GM21367 (cell line): ENCODE results near the gene PLPP3.

ENCODE experiments used
- ATAC-seq: cut with Tn5 transposase; IDR thresholded peaks from one replicate; pipeline ENCODE4 v1.9.1; 2021; ENCODE audit not compliant: unreplicated experiment

Gene PLPP3

DNA sequence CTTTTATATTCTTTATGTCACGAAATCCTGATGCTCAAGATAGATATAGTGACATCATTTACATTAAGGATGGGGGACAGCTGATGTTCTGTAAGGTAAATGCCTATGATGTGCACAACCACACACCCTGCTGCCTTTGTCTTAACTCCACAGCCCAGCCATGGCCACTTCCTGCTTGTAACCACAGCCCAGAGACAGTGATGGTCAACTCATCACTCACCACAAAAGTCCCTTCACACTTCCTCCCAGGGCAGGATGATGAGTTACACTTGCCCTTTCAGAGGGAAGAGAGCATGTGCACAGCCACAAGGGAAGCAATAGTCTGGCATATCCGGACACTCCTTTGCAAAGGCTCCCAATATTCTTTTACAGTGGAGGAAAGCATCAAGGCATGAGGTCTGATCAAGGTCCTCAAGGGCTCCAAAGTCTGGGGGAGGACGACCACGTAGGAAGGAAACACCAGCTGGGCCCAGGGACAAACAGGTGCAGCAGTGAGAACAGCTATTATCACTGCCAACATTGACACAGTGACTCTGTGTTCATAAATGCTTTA lies 53.8 kb downstream of the PLPP3 start:
- ATAC-seq = peak; percentile 77

DNA sequence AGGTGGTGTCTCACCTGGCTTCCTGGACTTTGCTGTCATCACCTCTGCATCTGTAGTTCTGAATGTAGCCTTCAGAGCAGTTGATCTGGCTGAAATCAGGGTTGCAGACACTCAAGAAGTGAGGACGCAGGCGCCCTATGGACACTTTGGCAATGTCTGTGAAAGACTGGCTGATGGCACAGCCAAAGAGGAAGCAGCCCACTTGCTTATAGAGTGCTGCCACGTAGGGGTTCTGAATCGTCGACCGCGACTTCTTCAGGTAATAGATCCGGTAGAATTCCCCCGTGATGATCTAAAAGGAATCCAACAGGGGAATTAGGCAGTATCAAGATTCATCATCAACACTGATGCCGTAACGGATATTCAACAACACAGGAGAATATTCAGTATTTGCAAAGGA lies 55.1 kb downstream of the PLPP3 start:
- ATAC-seq = no peak

DNA sequence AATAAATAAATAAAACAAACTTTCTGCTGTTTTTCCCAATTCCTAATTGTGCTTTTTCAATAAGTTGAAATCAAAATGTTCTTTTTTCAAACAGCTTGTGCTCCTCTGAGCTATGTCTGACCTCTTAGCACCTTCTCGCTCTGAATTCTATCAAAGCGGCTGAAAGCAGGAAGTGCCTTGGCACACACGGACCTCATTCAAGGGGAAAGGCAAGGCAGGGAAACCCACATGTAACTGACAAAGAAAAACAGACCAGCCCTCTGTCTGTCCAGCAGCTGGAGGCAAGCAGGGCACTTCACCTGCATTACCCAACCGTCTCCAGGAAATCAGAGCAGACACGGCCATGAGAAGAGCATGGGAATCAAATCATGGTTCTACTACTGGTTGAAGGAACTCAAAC lies 56.7 kb downstream of the PLPP3 start:
- ATAC-seq = no peak

DNA sequence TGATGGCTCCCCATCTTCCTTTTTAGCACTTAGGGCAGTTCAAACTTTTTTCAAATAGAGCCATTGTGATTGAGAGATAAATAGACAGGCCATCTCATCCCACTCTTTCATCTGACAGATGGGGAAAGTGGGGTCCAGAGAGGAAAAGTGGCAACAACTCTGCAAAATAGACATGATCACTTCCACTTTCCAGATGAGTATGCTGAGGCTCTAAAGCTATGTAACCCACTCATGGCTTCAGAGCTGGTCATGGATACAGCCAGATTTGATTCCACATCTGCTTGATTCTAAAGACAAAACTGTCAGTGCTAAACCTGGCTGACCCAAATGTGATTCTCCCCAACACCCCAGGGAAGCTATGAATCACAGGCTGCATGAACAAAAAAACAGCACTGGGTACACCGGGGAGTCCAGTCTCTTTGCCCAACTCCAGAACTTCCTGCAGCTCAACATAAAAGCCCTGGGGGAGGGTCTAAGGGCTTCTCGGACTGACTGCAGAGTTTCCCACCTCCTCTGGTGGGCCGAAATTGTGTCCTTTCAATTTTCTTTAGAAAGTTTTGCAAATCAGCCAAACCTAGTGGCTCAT lies 59.3 kb downstream of the PLPP3 start:
- ATAC-seq = no peak

DNA sequence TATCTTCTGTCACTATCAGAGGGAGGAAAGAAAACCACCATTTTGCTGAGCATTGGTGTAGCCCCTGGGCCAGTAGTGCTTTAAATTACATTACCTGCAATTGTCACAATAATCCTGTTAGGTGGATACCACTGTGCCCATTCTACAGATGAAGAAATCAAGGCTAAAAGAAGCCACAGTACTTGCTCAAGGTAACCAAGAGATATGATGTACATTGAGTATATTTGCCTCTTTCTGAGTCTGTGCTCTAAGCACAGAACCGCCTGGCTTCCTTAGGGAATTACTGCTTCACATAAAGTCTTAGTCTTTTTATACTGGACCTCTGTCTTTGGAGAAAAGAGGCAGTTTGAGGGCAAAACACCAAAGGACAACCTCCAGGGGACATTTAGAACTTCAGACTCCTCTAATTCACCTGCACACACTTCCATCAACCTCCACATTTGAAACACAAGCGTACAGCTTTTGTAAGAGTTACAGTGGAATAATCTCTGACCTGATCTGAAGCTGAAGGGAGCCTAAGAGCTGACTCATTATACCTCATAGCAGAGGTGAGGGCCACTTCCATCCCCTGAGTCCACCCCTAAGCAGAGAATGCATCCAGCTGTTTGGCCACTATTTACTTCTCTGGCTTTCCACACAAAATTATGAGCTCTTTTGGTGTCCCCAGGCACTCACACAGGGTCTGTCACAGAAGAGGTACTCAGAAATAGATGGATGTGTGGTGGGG lies 61.8 kb downstream of the PLPP3 start:
- no peak for ATAC-seq

DNA sequence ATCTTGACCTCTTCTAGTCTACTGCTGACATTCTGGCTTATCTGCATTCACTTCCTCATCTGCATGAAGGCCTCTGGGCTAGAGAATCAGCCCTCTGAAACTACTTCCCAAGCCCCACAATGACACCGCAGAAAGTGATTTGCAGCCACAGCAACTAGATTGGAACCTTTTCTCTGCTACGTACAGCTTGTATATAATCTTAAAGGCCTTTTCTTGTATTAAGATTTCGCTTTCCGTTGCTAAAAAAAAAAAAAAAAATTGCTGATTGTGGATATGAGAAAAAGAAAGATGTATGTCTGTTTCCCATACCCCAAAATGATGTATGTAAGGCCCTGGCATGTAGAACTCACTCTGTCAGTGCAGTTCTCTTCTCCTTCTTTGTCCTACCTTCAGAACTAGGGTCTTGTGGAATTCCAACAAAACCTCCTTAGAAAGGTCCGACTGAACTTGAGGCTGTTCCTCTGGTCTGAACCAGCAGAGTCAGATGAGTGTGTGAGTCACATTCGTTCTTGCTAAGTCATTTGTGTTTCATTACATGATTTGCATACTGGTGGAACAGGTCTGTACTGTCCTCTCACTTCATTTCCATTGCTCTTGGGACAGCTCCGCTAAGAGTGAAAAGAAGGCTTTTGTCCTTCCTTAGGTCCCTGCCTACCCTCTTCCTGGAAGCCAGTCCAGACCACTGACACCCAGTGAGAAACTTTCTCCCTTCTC lies 62.7 kb downstream of the PLPP3 start:
- peak; percentile 90 for ATAC-seq

DNA sequence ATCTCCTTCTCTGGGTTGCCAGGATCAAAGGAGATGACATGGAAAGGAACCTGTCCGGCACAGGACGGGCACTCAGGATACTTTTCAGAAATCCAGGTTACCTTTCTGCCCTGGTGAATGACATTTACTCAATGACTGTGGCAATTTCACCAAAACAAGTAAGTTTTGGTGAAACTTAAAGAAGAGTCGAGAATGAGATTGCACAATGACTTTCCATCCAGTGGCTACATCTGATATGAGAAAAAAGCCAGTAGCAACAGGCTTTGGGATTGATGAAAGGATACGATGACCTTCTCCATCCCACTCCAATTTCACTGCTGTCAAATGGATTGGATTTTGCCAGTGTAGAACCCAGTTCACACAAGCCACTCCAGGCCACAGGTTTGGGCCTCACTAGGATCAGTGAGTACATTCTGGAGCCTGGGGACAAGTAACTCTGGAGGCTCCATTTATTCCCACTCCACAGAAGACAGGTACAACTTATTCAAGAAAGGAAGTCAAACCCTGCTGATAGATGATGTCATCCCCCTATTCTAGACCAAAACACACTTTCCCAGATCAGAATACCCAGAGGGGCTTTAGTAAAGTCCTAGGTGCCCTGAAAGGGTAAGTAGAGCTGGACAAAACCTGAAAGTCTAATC lies 63.3 kb downstream of the PLPP3 start:
- no peak for ATAC-seq

DNA sequence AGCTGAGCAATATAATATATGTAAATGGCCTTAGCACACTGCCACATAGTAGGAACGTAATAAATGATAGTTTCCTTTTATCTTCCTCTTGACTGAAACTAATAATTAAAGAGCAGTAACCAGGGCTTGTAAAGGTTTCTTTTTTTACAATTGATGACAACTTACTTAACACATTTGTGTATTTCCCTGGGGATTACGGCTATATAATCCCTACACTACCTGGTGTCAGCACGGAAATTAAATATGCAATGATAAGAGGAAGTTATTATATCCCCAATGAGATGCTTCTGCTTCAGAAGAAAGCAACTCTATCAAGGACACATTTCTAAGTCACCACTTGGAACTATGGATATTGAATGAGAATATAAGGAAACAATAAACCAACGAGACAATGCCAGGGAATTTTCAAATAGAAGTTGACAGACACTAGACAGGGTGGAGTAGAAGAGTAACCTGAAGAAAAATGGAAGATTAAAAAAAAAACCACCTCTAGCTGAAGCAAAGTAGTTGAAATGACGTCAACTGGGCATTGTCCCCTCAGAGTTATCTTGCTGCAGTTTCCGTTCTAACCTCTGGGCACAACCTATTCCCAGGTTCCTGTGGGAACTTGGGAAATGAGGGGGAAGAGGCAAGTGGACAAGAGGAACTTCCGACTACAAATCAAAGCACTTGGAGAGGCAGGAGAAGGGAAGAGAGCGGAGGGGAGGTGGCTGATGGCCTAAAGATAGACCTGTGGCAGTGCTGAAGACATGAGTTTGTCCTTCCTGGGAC lies 66.5 kb downstream of the PLPP3 start:
- ATAC-seq = no peak

DNA sequence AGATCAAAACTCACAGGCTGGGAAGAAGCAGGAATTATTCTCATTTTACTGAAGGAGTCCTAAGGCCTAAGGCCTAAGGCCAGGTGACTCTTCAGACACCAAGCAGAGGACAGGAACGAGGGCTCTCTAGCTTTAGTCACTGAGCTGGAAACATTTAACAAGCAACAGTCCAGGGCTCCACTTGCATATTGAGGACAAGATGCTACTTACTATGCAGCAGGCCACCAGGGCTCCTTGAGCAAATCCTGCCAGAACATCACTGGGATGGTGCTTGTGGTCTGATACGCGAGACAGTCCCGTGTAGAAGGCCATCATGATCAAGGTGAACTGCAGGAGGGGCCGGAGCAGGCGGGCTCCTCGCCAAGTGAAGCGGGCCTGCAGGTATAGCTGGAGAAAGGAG lies 67.6 kb downstream of the PLPP3 start:
- ATAC-seq = no peak

DNA sequence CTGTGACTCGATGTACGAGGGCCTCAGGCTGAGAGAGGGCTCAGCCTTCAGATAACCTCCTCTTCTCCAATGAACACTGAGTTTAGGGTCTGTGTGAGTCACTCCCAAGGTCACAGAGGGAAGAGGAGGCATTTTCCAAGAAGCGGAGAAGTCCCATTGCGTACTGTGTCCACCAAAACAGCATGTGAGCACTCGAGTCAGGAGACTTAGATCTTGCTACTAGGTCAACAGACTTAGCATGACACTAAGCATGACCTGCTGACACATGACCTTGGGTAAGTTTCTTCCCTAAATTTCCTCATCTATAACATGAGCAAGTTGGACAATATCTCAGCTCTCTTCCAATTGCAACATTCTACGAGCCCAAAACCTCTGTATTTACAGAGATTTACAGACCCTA lies 68.0 kb downstream of the PLPP3 start:
- no peak for ATAC-seq

DNA sequence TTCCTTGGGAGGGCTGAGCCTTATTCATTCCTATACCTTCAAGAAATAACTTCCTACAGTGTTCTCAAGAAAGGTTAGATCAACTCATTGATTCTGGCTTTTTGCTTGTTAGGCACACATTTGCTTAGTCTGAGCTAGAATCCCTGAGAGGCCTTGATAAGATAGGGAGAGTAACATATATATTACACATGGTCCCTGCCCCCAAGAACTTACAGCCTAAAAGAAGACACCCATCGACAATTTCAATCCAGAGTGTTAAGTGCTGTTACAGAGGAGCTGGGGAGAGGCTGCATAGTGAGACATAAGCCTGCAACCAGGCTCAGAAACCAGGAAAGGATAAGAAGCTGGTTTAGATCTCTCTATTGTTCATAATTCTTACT lies 68.7 kb downstream of the PLPP3 start:
- ATAC-seq = no peak

DNA sequence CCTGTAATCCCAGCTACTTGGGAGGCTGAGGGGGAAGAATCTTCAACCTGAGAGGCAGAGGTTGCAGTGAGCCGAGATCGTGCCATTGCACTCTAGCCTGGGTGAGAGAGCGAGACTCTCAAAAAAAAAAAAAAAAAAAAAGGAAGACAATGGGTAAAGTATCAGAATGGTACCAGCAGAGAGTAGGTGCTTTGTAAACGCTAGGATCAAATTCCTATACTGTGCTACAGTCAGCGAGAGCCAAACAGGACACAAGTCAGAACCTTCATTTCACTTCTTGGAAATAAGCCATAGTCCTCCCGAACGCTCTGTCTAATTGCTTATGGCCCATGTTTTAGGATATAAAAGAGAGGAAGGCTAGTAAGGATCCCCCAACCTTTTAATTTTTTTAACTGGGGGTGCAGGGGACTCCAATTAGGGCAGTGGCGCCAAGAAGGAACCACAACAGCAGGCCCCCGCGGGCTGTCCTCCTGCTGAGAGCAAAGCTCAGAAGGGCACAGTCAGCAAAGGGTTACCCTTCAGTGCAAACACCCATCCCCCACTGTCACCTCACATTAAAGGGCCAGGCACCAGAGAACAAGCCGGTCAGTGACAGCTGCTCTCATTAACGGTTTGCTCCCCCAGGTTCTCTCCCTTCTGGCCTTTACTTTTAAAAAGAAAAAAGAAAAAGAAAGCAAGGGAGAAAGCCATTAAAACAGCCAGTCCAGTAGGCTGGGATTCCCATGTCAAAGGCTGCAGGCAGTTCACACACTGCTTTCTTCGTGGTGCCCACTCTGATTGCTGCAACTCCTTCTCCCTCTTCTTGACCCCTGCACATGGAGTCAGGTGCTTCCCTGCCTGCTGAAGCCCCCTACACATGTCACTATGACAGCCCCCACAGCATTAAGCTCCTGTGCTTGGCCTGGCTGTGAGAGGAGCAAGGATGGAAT lies 69.4 kb downstream of the PLPP3 start:
- no peak for ATAC-seq

DNA sequence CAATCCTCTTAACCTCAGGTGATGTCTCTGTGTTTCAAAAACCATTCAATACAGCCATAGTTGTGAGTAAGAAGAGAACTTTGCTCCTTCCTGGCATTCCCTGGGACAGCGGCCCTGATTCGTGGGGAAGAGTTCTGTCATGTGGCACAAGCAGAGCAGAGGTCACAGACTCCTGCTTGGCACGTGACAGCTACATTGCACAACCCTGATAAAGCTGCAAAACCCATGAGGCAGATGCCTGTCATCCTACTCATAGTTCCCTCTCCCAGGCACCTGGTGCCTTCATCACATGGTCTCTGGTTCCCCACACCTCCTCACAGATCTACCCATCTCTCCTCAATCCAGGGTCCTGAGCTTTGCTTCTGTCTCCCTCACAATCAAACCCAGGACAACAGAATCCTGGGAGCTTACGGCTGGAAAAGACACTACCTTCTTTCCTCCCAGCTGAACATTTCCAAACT lies 70.8 kb downstream of the PLPP3 start:
- ATAC-seq = no peak

DNA sequence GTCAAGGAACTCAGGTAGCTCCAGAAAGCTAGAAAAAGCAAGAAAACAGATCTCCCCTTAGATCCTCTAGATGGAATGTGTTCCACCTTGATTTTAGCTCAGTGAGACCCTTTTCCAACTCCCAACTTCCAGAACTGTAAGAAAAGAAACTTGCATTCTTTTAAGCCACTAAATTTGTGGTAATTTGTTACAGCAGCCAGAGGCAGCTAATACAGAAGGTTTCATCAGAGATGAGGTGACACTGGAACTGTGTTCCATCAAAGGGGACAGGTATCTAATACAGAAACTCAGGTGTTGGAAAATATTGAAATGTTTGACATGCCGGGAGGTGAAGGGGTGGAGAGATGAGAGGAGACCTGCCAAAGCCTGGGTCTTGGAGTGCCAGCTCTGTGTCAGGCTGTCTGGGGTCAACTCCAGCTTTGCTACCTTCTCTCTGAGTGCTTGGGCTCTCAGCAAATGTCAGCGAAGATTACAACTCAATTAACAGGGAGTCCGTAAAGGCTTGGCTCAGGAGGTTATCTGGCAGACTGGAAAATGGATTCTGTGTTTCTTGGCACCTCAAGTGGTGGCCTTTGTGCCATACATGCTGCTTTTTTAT lies 71.3 kb downstream of the PLPP3 start:
- no peak for ATAC-seq

DNA sequence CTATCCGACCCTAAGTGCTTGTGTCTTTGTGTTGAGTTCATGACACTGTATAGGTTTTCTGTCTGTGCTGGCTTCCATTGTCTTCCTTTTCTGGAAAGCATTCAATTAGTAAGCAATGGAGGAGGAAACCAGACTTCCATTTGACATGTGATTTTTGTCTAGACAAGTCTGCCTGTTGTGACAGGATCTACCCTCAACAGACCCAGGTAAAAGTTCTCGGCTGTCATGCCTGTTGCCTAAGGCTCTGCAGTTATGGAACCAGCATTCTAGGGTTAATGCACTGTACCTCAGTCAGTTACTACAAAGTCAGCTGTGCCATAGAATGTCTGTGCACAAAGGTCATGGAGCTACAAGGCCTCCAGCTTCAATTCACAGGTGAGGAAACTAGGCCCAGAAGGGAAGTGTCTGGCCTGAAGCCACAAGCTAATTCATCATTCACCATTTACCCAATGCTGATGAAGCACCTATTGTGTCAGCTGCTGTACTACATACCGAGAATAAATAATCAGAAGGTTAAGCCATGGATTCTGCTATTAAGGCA lies 72.3 kb downstream of the PLPP3 start:
- no peak for ATAC-seq

DNA sequence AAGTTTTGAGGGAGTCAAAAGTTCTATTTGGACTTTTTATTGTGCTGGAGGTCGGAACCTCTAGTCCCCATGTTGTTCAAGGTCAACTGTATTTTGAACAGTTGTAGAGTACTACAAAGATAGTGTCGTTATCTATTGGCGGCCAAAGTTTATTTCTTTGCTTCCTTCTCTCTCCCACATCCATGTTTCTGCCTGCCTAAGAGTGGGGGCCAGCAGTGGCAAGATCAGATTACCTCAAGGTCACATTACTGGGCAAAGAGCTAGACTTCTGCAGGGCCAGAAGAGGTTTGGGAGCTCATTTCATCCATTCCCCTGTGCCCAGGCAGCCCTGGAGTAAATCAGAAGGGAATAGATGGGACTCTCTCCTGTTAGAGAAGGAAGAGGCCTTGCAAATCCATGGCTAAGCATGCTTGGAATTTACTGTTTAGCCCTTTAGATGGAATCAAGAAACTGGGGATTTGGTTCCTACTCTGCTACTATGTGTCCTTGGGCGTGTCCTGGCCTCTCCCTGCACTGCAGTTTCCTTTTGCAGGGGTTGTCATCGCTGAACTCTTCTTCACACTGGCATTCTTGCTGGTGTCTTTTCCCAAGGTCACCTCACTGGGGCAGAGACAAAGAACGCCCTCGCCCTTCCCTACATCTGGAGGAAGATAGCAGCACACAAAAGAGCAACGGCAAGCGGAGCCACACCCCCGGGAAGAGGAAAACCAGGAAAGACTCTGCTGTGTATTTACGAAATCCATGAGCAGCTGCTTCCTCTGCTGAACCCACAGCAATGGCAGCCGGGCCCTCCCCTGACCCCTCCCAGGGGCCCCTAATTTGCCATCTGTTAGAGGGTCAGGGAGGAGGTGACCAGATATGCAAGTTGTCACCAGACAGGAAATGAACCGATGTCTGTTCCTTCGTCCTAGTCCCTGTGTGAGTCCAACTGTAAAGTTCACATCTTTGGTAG lies 73.3 kb downstream of the PLPP3 start:
- no peak for ATAC-seq

DNA sequence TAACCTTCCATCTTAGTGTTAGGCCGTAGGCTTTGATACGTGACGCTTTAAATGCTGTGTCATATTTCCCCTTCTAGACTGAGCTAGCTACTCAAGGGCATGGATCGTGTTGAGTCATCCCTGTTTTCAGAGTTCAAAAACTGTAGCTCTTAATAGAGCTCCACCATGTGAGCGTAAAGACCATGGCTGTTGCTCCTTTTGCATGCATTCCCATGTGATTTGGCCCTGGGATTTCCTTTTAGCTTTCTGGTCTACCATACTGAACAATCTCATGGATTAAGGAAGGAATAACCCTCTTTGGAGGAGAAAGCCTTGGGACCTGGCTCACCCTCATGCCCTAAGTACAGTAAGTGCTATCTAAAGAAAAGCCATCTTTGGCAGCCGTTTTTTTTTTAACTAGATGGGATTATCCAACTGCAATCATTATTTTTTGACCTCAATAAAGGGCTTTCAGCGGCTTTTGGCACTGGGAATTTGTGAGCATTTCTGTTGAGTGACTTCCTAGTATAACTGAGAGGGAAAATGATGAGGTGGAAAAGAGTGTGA lies 76.6 kb downstream of the PLPP3 start:
- ATAC-seq = no peak

DNA sequence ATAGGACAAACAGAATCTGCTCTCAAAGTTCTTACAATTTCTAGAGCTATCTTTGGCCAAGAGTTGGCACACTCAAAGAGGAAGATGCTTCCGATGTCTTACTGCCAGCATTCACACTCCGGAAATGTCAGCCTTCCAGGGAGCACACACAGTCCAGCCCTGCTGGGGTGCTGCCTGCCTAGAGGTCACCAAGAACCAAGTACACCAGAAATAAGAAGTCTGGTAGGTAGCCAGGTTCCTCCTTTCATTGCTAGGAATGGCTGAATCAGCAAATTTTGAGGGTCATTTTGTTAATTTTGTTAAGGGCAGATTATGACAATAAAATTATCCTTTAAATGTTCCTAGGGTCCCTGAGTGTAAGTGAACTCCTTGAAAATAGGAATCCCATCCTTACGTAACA lies 77.5 kb downstream of the PLPP3 start:
- ATAC-seq = no peak
